H1 (cell line): ENCODE results near the gene COQ8B. TPM values are rescaled to one million over a fixed set of nuclear protein-coding genes. Genes with fewer than 3 reads are reported as not detected.

Experiments
- CTBP2 ChIP-seq: IDR thresholded peaks from 2 replicates; pipeline ENCODE4 v1.7.0; 2011; ENCODE audit warnings: borderline replicate concordance, mild to moderate bottlenecking, moderate library complexity, mixed read lengths, low read length; ENCODE audit not compliant: insufficient read depth, insufficient read length
- JUN ChIP-seq: IDR thresholded peaks from 2 replicates; pipeline ENCODE4 v1.6.1; 2011; ENCODE audit warnings: low read depth, mild to moderate bottlenecking, improper control_type of control experiment, low read length
- RAD21 ChIP-seq, 2 experiments: IDR thresholded peaks in 1 of 2; conservative IDR thresholded peaks in 1 of 2; 2 replicates each; pipeline ENCODE4 v1.6.1; 2011; ENCODE audit warnings: low read depth in 2 of 2, low read length in 2 of 2, improper control_type of control experiment in 1 of 2, inconsistent platforms in 1 of 2, mild to moderate bottlenecking in 1 of 2, moderate library complexity in 1 of 2
- TCF12 ChIP-seq: IDR thresholded peaks from 2 replicates; pipeline ENCODE4 v1.6.1; 2011; ENCODE audit warnings: low read depth, mild to moderate bottlenecking, low read length
- polyA plus RNA-seq, 7 experiments: library from polyadenylated mRNA; depleted of rRNA in 3 of 7; stranded (reverse) in 5 of 7; unstranded in 2 of 7; fragments of >200 nt in 5 of 7; fragments of 200-250 nt in 2 of 7; gene quantifications; 1 replicate in 5 of 7; 2 replicates in 1 of 7; 4 replicates in 1 of 7; pipeline versions ENCODE4 v1.2.1 to v1.2.3, GENCODE V29; 2011 to 2013; ENCODE audit warnings: missing spikeins in 2 of 7, mixed read lengths in 2 of 7
- total RNA-seq: library from RNA; stranded (reverse); fragmentation: NEBNext Ultra II Directional; extraction: Animal tissue kit (Norgen Biotek cat#: 25700); gene quantifications from 2 replicates; pipeline ENCODE4 v1.2.1, GENCODE V29; 2021
- TF ChIP-seq, protein P1 (sequence below): fragments of 300-600 bp; sonication (generic); IDR thresholded peaks from 2 replicates; pipeline ENCODE4 v1.7.1; 2012; ENCODE audit warnings: low read length, moderate library complexity, mild to moderate bottlenecking, inconsistent platforms; ENCODE audit not compliant: insufficient replicate concordance
- TF ChIP-seq, protein P2 (sequence below), 3 experiments: IDR thresholded peaks; 1 replicate in 2 of 3; 2 replicates in 1 of 3; pipeline versions ENCODE4 v1.5.1 to v1.6.1; 2011; ENCODE audit warnings: low read length in 3 of 3, mild to moderate bottlenecking in 3 of 3, inconsistent platforms in 2 of 3, low read depth in 1 of 3, moderate library complexity in 1 of 3; ENCODE audit not compliant: insufficient read depth in 1 of 3; ENCODE audit errors: control extremely low read depth in 1 of 3
- TF ChIP-seq, protein P3 (sequence below): IDR thresholded peaks from 2 replicates; pipeline ENCODE4 v1.6.1; 2012; ENCODE audit warnings: inconsistent platforms

COQ8B gene
- total and polyA plus RNA-seq, 2 of the 8 experiments (the other 6 are each of a cell fraction or from before 2014, with no cell fraction given): 41.7 to 46.1 TPM

- TF ChIP-seq, protein P1, sequence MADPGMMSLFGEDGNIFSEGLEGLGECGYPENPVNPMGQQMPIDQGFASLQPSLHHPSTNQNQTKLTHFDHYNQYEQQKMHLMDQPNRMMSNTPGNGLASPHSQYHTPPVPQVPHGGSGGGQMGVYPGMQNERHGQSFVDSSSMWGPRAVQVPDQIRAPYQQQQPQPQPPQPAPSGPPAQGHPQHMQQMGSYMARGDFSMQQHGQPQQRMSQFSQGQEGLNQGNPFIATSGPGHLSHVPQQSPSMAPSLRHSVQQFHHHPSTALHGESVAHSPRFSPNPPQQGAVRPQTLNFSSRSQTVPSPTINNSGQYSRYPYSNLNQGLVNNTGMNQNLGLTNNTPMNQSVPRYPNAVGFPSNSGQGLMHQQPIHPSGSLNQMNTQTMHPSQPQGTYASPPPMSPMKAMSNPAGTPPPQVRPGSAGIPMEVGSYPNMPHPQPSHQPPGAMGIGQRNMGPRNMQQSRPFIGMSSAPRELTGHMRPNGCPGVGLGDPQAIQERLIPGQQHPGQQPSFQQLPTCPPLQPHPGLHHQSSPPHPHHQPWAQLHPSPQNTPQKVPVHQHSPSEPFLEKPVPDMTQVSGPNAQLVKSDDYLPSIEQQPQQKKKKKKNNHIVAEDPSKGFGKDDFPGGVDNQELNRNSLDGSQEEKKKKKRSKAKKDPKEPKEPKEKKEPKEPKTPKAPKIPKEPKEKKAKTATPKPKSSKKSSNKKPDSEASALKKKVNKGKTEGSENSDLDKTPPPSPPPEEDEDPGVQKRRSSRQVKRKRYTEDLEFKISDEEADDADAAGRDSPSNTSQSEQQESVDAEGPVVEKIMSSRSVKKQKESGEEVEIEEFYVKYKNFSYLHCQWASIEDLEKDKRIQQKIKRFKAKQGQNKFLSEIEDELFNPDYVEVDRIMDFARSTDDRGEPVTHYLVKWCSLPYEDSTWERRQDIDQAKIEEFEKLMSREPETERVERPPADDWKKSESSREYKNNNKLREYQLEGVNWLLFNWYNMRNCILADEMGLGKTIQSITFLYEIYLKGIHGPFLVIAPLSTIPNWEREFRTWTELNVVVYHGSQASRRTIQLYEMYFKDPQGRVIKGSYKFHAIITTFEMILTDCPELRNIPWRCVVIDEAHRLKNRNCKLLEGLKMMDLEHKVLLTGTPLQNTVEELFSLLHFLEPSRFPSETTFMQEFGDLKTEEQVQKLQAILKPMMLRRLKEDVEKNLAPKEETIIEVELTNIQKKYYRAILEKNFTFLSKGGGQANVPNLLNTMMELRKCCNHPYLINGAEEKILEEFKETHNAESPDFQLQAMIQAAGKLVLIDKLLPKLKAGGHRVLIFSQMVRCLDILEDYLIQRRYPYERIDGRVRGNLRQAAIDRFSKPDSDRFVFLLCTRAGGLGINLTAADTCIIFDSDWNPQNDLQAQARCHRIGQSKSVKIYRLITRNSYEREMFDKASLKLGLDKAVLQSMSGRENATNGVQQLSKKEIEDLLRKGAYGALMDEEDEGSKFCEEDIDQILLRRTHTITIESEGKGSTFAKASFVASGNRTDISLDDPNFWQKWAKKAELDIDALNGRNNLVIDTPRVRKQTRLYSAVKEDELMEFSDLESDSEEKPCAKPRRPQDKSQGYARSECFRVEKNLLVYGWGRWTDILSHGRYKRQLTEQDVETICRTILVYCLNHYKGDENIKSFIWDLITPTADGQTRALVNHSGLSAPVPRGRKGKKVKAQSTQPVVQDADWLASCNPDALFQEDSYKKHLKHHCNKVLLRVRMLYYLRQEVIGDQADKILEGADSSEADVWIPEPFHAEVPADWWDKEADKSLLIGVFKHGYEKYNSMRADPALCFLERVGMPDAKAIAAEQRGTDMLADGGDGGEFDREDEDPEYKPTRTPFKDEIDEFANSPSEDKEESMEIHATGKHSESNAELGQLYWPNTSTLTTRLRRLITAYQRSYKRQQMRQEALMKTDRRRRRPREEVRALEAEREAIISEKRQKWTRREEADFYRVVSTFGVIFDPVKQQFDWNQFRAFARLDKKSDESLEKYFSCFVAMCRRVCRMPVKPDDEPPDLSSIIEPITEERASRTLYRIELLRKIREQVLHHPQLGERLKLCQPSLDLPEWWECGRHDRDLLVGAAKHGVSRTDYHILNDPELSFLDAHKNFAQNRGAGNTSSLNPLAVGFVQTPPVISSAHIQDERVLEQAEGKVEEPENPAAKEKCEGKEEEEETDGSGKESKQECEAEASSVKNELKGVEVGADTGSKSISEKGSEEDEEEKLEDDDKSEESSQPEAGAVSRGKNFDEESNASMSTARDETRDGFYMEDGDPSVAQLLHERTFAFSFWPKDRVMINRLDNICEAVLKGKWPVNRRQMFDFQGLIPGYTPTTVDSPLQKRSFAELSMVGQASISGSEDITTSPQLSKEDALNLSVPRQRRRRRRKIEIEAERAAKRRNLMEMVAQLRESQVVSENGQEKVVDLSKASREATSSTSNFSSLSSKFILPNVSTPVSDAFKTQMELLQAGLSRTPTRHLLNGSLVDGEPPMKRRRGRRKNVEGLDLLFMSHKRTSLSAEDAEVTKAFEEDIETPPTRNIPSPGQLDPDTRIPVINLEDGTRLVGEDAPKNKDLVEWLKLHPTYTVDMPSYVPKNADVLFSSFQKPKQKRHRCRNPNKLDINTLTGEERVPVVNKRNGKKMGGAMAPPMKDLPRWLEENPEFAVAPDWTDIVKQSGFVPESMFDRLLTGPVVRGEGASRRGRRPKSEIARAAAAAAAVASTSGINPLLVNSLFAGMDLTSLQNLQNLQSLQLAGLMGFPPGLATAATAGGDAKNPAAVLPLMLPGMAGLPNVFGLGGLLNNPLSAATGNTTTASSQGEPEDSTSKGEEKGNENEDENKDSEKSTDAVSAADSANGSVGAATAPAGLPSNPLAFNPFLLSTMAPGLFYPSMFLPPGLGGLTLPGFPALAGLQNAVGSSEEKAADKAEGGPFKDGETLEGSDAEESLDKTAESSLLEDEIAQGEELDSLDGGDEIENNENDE: no peak
- TF ChIP-seq CTBP2 (no peak), TCF12 (no peak), RAD21 (IDR thresholded peaks at IDR 0.05 in 1 of 2, conservative IDR thresholded peaks at IDR 0.05 in 1 of 2; ENCODE audit: low read depth in 2 of 2, low read length in 2 of 2) (no peak), JUN (no peak)
- TF ChIP-seq, protein P2, sequence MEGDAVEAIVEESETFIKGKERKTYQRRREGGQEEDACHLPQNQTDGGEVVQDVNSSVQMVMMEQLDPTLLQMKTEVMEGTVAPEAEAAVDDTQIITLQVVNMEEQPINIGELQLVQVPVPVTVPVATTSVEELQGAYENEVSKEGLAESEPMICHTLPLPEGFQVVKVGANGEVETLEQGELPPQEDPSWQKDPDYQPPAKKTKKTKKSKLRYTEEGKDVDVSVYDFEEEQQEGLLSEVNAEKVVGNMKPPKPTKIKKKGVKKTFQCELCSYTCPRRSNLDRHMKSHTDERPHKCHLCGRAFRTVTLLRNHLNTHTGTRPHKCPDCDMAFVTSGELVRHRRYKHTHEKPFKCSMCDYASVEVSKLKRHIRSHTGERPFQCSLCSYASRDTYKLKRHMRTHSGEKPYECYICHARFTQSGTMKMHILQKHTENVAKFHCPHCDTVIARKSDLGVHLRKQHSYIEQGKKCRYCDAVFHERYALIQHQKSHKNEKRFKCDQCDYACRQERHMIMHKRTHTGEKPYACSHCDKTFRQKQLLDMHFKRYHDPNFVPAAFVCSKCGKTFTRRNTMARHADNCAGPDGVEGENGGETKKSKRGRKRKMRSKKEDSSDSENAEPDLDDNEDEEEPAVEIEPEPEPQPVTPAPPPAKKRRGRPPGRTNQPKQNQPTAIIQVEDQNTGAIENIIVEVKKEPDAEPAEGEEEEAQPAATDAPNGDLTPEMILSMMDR (IDR thresholded peaks at IDR 0.05; ENCODE audit: control extremely low read depth in 1 of 3, insufficient read depth in 1 of 3, low read depth in 1 of 3, low read length in 3 of 3): no peak
- TF ChIP-seq, protein P3, sequence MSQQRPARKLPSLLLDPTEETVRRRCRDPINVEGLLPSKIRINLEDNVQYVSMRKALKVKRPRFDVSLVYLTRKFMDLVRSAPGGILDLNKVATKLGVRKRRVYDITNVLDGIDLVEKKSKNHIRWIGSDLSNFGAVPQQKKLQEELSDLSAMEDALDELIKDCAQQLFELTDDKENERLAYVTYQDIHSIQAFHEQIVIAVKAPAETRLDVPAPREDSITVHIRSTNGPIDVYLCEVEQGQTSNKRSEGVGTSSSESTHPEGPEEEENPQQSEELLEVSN: no peak
Measured at GRCh38 chr19:40687525-40688016, 29.1 kb downstream of the COQ8B start (continued).
